ENCODE data around the gene GPR61.
A peak's percentile ranks its signal among the peaks of the same experiment; 100 is the strongest.

Gene GPR61

DNA sequence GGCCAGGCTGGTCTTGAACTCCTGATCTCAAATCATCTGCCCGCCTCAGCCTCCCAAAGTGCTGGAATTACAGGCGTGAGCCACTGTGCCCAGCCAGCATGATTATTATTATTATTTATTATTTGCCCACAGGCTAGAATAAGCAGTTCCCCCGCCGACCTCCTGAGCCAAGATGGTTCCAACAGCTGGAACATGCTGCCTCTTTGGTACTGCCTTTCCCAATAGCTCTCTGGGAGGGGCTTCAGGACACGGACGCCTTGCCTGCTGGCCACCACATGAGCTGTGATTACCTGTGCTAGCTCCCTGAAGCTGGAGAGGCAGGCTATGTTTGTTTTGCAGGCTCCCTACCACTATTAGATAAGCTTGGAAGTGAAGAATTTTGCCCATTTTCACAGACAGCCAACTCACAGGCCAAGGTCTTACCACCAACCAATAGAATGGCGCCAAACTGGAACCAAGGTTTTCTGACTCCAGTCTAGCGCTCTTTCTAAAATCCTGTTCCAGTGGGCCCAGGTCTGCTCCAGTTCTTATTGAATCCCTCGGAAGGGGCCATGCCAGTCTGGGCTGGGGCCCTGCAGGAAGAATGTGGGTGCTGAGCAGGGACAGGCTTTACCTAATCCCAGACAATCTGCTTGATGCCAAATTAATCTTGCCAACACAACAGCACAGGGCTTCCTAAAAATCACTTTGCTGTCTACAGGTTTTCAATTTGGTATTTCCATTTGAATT is 2.1 kb upstream of the GPR61 start:
- no peak for DNase-seq

DNA sequence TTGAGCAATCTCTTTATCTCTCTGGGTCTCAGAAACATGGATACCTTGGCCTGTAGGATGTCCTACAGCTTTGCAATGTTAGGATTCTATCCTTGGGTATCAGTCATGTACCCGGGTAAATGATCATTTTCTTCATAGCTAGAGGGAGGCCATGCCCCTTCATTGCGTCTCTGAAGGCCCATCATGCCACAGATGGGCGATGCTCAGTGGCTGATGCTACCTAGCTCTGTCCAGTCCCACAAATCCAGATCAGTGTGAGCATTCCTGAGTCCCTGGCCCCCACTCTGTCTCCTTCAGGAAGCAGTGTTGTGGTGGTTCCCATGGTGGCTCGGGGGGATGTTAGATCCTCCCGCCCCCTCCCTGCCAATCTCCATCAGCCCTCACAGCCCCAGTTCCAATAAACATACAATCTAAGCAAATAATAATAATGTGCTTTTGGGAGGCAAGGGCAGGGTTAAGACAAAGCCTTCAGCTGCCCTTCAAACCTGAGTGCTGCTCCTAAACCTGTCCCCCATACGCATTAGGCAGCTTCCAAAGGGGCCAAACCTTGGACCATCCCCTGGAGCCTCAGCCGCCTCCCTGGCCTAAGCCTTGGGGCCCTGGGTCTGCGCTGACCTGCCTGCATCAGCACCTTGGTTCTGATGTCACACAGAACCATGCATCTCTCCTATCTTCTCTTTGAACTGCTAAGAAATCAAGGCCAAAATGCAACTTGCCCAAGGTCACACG is 681 bp upstream of the GPR61 start:
- DNase-seq = no peak

DNA sequence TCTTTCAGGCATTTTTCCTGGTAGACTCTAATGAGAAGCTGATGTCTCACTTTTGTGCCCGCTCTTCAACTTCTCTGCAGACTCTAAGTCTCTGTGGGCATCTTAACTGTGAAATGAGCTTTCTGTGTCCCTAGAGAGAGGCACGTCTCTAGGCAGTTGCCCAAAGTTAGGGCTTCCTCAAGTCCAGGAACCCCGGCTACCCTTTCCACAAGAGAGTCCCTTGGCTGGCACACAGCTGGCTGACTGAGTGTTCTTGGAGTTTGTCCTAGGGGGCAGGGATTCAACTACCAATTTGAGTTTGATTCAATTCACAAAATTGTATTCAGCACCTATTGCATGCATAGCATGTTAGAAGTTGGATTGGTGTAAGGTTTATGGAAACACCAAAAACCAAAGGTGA is 1.4 kb downstream of the GPR61 start:
- no peak for DNase-seq

DNA sequence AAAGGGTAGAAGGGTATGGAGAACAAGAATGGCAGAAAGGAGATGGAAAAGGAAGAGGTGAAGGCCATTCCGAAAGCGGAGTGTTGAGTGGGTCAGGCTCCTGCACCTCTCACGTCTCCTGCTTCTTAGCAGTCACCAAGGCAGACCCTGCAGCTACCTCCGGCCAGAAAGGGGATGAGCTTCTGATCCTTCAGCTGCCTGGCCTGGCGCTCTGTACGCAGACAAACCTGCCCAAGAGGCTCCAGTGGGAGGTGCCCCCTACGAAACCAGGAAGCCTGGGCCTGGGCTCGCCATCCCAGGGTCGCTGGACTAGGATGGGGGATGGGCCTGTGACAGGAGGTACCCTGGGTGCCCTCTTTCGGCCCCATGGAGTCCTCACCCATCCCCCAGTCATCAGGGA is 3.0 kb downstream of the GPR61 start:
- DNase-seq = no peak

DNA sequence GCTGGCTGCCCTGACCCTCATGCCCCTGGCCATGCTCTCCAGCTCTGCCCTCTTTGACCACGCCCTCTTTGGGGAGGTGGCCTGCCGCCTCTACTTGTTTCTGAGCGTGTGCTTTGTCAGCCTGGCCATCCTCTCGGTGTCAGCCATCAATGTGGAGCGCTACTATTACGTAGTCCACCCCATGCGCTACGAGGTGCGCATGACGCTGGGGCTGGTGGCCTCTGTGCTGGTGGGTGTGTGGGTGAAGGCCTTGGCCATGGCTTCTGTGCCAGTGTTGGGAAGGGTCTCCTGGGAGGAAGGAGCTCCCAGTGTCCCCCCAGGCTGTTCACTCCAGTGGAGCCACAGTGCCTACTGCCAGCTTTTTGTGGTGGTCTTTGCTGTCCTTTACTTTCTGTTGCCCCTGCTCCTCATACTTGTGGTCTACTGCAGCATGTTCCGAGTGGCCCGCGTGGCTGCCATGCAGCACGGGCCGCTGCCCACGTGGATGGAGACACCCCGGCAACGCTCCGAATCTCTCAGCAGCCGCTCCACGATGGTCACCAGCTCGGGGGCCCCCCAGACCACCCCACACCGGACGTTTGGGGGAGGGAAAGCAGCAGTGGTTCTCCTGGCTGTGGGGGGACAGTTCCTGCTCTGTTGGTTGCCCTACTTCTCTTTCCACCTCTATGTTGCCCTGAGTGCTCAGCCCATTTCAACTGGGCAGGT is 3.8 kb downstream of the GPR61 start:
- DNase-seq = no peak

DNA sequence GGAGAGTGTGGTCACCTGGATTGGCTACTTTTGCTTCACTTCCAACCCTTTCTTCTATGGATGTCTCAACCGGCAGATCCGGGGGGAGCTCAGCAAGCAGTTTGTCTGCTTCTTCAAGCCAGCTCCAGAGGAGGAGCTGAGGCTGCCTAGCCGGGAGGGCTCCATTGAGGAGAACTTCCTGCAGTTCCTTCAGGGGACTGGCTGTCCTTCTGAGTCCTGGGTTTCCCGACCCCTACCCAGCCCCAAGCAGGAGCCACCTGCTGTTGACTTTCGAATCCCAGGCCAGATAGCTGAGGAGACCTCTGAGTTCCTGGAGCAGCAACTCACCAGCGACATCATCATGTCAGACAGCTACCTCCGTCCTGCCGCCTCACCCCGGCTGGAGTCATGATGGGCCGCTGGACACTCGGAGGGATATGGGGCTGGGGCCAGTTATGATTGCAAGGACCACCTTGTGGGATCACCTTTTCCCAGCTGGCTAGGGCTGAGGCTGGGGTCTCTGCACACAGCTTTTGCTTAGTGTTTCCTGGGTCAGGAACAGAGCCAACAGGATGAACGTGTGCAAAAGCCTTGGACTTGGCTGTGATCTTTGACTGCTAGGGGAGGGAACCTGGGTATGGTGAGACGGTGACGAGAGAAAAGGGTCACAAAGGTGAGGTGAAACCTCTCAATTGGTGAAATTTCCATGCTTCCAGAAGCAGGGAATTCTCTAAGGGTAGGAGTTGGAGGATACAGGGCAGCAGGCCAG is 4.5 kb downstream of the GPR61 start:
- DNase-seq = no peak

DNA sequence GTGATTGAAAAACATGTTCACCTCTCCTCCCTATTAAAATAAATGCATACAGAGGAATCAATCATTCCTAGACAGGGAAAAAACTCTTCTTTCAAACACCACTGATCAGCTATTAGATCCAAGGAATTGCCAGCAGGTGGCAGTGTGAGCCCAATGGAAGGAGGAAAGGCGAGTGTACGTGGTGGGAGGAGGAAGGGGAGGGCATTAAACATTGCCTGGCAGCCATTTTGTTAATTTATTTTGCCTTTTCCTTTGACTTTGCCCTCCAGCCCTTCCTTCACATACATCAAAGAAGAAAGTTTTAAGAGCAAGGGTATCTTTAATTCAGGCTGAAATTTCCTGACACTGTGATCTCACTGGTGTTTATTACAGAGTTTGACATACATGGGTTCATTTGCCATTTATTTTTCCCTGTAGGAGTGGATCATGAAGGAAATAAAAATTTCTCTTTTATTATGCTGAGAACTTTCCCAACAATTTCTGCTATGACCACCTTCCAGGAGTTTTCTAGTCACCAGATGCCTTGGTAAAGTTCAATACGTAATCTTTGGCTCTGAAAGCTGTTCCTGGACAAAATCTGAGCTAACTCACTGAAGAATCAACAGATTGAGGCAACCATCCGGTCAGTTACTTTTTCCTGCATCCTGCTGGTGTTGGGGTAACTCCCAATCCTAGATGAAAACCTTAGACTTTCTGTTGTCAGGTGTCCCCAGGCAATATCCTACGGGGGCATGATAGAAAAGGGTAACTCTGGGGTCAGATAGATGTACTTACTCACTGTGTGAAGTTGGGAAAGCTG is 6.8 kb downstream of the GPR61 start:
- peak; percentile 20 to 89 for DNase-seq

DNA sequence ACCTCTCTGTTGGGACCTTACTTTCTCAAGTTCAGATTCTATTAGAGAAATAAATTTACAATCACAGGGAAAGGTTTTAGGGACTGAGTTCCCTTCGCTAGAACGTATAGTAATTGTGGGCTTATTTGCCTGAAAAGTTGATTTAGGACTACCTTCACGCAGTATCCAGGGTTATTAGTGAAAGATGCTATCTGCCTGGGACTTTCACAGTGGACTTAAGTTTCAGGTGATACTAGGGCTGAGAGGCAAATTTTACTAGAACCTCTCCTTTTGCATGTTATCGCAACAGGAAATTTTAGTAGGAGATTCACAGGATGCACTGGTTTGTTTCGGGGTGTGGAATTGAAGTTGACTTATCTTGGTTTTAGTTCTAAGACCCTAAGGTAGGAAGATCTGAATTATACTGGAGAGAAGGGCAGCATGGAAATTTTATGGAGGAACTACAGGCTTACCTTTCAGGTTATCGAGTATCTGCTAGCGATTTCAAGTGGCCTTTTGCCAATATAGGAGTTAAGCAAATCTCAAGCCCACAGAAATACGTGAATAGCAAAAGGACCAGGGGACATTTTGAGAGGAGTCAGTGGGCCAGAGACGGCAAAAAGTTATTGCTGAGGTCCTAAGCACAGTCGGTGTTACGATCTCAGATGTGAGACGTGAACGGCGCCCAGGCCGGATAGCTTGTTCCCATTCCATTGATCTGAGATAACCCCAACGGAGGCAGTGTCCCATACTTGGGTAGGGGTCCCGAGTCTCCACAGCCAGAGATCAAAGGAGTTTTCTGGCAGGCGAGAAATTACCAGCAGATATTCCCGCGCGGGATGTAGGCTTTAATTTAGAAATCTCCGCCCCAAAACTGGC is 8.0 kb downstream of the GPR61 start:
- DNase-seq = no peak

DNA sequence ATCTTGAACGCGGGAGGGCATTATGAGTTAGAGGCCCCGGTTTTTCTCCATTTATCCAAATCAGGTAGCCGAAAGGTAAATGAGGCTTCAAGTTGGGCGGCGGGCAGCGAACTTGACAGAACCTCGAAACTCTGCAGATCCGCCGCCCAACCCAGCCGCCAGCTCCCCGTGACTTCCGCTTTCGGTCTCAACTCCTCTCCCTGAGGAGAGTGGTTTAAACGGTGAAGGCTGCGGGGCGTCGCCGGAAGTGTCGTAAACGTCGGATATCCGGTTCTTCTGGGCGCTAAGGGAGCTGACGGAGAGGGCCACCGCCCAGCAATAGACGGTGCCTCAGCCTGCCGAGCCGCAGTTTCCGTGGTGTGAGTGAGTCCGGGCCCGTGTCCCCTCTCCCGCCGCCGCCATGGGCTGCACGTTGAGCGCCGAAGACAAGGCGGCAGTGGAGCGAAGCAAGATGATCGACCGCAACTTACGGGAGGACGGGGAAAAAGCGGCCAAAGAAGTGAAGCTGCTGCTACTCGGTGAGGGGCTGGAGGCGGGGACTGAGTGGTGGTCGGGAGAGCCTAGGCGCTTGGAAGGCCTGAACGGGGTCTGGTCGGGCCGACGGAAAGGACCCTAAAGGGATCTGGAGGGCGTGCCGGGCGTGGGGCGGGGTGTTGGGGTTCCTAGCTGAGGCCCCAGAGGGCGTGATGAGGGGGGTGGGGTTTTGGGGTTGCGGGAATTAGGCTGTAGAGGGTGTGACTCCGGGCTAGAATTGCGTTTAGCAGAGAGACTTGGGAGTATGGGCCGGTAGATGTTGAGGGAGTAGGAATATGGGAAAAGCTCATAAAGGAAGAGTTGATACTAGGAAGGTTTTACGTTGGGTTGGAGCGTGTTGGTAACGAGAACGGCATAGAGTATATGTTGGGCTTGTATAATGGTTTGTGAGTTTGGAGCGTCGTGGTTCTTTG is 8.9 kb downstream of the GPR61 start, which contains the start of gene GNAI3:
GNAI3 (plus strand) TSS at position 295 of the 947 bp plus-strand sequence; CDS start at position 401, 106 bp downstream.
- peak; percentile 89 to 98 for DNase-seq

DNA sequence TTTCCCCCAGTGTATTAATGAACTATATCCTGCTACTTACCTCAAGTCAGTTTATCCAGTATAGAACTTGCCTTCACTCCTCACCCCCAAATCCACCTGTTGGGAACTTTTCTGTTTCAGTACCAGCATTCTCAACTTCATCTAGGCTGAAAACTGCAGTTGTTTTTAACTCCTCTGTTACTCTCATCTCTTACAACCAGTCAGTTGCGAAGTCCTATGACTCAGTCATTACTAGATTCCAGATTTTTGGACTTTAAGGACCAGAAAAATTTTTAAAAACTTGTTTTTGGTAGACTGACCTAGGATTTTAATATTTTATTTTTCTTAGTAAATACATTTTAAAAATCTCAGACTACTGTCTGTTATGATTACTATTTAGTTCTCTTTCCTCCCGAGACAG is 16.9 kb downstream of the GPR61 start:
- DNase-seq = no peak

DNA sequence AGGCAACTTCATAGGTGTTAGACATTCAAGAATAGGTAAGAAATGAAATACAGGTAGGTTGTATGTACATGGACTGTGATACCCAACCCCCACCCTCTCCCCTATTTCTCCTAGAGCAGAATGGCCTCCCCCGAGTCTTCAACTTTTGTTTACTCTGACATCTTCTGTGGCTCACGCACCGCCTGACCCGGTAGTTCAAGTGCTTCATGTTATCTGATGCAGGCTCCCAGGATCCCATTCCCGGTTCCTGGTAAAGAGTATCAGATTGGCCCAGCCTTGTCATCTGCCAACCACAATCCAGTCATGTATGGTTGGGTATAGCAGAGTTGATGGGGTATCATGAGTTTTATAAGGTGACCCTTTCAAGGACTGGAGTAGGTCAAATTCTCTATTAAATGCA is 17.8 kb downstream of the GPR61 start:
- DNase-seq = no peak

DNA sequence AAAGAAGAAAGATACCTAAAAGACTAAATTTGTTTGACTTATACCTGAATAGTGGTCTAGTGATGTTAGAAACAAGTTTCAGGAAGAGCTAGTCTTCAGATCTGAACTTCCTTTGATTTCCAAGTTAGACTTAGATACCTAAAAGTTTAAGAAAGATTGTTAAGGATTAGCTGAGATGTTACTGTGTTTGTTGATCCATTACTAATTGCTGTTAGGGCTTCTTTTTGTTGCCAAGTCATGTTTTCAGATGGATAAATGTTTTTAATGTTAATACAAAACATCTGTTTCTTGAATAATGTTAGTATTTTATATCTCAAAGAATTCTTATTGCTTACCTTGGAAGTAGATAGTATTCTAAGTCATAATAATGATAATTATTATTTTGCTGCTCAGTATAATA is 20.3 kb downstream of the GPR61 start:
- no peak for DNase-seq

DNA sequence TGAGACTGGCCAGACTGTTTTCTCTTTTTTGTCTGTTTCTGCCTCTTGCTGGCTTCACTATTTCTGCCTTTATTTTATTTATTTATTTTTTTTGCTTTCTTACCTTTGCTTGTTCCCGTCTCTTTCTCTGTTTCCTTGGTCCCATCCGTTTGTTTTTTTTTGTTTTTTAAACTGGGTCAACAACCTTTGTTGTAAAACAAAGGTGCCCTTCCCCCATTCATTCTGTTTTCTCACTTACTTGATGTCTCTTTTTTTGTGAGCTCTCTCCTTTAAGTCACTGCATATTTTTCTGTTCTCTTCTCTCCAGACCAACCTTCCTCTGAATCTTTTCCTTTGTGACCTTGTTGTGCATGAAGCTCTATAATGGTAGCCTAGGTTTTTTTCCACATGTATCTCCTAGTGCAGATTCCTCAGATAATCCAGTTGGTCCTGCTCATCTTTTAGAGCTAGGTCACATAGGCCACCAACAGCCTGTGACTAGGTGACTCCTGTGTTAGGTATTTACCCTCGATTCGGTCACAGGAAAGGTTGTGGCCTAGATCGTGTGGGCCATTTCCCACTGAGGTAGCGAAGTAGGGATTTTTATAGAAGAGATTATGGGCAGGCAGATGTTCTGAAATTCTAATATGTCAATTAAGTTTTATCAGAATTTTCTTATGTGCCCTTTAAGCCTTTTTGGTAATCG is 24.7 kb downstream of the GPR61 start:
- no peak for DNase-seq

DNA sequence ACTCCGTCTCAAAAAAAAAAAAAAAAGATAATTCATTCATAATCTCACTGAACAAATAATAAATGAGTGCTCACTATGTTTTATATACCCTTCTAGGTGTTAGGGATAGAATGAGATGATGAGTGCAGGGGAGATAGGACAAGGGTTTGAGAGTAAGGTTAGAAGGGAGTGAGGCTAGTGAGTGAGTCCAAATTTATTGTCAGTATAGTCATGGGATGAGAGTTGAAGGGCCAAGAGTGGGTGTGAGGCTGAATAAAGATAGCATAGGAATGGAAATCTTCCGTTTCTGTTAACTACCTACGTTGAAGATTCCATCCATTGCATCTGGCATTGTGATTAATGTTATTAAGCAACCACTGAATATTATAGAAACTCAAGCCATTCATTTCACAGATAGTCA is 25.6 kb downstream of the GPR61 start:
- no peak for DNase-seq

DNA sequence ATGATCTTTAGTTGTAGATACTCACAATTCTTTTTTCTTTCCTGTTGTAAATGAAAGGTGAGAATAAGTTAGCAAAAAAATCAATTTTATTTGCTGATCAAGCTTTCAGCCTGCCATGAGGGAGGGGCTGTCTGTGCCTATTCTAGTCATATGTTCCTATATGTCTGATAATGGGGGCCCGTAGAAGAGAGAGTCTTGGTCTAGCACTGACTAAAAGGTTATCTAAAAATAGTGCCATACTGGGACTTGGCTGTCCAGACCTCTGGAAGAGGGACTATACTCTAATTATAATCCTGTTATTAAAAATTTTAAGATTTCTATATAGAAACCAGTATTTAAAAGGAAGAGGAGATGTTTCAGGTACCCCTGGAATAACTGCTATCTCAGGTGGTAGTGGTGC is 27.3 kb downstream of the GPR61 start:
- no peak for DNase-seq

DNA sequence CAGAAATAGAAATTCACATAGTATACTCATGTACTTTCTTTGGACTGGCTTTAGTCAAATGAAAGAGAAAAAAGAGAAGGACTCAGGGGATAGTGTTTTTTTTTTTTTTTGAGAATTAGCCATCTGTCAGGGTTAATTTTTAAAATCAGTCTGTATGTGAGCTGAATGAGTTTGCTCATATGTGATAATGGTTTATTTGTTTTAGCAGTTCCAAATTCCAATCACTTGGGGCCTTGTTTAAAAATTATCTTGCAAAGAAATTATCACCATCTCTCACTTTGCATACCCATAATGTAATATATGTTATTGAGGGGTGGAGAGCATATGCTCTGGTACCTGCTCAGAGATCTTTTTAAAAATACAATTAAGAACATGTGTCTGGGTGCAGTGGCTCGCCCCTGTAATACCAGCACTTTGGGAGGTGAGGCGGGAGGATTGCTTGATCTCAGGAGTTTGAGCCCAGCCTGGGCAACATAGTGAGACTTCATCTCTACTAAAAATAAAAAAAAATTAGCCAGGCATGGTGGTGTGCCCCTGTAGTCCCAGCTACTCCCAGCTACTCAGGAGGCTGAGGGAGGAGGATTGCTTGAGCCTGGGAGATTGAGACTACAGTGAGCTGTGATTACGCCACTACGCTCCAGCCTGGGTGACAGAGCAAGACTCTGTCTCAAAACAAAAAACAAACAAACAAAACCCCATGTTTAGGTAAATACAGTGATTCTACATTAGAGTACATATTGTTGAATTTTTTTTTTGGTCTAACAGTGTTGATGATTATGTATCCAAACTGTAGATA is 28.4 kb downstream of the GPR61 start:
- DNase-seq = no peak

DNA sequence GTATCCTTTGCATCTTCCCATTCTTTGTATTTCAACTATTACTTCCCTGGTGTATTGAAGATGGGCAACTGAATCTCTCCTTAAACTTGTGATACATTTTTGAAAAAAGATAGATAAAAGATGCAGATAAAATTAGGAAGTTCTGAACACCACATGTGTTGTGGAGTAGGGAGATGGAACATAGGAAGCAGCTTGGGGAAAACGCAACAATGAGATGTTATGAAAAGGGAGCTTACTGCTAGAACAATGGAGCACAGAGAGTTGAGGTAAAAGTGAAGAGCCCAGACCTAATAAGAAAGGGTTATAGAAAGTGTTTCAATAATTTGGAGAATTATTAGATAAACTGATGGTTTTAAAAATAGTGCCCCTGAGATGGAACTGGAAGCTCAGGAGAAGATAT is 29.7 kb downstream of the GPR61 start:
- no peak for DNase-seq

DNA sequence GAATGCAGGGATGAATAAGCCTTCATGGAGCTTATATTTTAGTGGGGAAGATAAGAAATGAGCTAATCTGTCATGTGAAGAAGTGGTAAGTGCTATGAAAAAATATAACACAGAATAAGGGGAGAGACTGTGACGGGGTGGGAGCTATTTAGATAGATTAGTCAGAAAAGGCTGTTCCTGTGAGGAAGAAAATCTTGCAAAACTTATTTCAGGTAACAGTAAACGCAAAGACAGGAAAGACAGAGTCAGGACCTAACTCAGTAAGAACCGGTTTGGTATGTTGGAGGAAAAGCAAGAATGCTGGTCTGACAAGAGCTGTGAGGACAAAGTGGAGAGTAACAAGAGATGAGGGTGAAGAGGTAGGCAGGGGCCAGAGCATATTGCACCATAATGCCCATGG is 30.7 kb downstream of the GPR61 start:
- DNase-seq = no peak

DNA sequence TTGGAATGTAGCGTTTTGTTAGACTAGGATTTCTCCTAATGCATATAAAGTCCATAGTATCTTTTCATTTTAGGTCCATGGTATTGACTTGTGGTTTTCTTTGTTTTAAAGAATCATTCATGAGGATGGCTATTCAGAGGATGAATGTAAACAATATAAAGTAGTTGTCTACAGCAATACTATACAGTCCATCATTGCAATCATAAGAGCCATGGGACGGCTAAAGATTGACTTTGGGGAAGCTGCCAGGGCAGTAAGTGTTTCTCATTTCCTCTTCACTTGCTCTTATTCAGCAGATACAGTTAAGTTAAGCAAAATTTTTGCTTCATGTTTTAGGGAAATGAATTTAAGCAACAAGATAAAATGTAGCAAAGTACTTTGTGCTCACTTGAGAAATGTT is 34.1 kb downstream of the GPR61 start:
- no peak for DNase-seq
